GM12891 (cell line): ENCODE results near the gene TMEM186.

Experiments used
- POLR2A ChIP-seq: IDR thresholded peaks from 2 replicates; pipeline ENCODE4 v1.6.1; 2011; ENCODE audit warnings: low read depth, low read length, control low read depth
- POLR2AphosphoS5 ChIP-seq: IDR thresholded peaks from 2 replicates; pipeline ENCODE4 v1.6.1; 2011; ENCODE audit warnings: low read depth, low read length, control low read depth
- TAF1 ChIP-seq: IDR thresholded peaks from 2 replicates; pipeline ENCODE4 v1.6.1; 2011; ENCODE audit warnings: low read depth, low read length, control low read depth

DNA sequence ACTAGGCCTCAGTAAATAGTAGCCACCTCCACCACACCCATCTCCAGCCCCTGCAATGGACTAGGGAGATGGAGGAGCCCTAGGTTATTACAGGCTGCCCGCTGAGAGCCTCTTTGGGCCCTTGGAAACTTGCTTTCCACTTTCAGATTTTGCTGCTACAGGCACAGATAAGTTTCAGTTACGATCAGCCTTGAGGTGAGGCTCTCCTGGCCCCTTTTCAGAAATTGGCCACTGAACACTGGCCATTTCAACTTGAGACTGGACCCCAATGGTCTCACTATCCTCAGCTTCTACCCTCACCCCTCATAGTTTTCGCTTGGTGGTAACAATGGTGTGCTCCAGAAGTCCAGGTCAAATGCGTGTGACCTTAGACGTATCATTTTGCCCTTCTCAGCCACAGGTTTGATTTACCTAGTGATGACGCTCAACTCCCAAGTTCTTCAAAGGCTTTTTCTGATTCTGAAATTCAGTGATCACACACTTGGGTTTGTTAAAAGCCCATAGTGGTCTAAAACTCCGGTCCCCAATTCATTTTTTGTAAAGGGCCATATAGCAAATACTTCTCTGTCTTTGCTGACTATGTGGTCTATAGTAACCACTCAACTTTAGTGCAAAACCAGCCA, 1.2 kb upstream of the TMEM186 start:
- TF ChIP-seq POLR2AphosphoS5 (no peak), POLR2A (0 out of 2 replicates have a peak, but pooled peaks have one; percentile 20), TAF1 (no peak)
